Activated CD4-positive, alpha-beta T cell treated with anti-CD3 and anti-CD28 coated beads for 36 hours (primary cell): ENCODE results near the gene HOXB1. TPM values are rescaled to one million over a fixed set of nuclear protein-coding genes. Genes with fewer than 3 reads are reported as not detected.

Experiments used
- ATAC-seq: fragments of 200-7000 bp; cut with Tn5 transposase; one replicate; pipeline ENCODE4 v1.10.0; 2021; ENCODE audit warnings: mild to moderate bottlenecking, moderate library complexity
- CTCF ChIA-PET: fragments of 350-600 bp; sonication (Branson Sonifier 250); formaldehyde crosslinking; loops from one replicate; lab custom pipeline; 2021; ENCODE audit warnings: antibody characterized with exemption; lab: Charles Lee
- POLR2A ChIA-PET: fragments of 350-600 bp; sonication (Branson Sonifier 250); formaldehyde crosslinking; loops from one replicate; lab custom pipeline; 2021; ENCODE audit warnings: antibody characterized with exemption, inconsistent platforms; lab: Charles Lee
- DNase-seq: peaks from one replicate; pipeline ENCODE4 v3.0.0-alpha.2; 2020
- H3K27ac Mint-ChIP-seq: one replicate; pipeline ENCODE4 v1.8.0; 2021; ENCODE audit warnings: mixed read lengths
- H3K27me3 Mint-ChIP-seq: one replicate; pipeline ENCODE4 v1.8.0; 2021; ENCODE audit warnings: mixed read lengths
- H3K36me3 Mint-ChIP-seq: one replicate; pipeline ENCODE4 v1.8.0; 2021; ENCODE audit warnings: low read depth, mixed read lengths
- H3K4me1 Mint-ChIP-seq: one replicate; pipeline ENCODE4 v1.8.0; 2021; ENCODE audit warnings: mixed read lengths
- H3K4me3 Mint-ChIP-seq: one replicate; pipeline ENCODE4 v1.8.0; 2021; ENCODE audit warnings: mild to moderate bottlenecking, moderate library complexity, mixed read lengths
- H3K9me3 Mint-ChIP-seq: one replicate; pipeline ENCODE4 v1.8.0; 2021; ENCODE audit warnings: low read depth, mixed read lengths
- intact Hi-C, 2 experiments: fragments of 100-400 bp; cut with DNase I in 1 of 2; cut with micrococcal nuclease in 1 of 2; formaldehyde crosslinking; loops; one replicate each; pipeline versions ENCODE4 v1.14.2 to v1.15.1; 2022 to 2024; cut with DNase I, micrococcal nuclease
- total RNA-seq, 2 experiments: library from RNA; stranded (reverse); gene quantifications; one replicate each; pipeline ENCODE4 v1.2.3, GENCODE V29; 2021

HOXB1 gene
- total RNA-seq, 2 experiments from 2014 or later = not detected

- H3K27me3 Mint-ChIP-seq = peaks cover 31% of the 10 kb centered on the region
- H3K9me3 Mint-ChIP-seq = no peaks in the 10 kb centered on the region
- H3K36me3 Mint-ChIP-seq = no peaks in the 10 kb centered on the region
- intact Hi-C loops = no loop called here
- POLR2A ChIA-PET = interaction anchor here (0.6 kb wide), 2 partner anchors 180 to 1221 kb away, joined by 3 to 4 read pairs; no protein-coding TSS in a partner anchor
- no peak overlapping the region for H3K27ac Mint-ChIP-seq
- H3K4me1 Mint-ChIP-seq = peaks cover 5% of the 10 kb centered on the region
- no peak for ATAC-seq
- no peak for DNase-seq
- H3K4me3 Mint-ChIP-seq = no peak overlapping the region
- CTCF ChIA-PET = interaction anchor here (0.6 to 1.1 kb wide), 3 partner anchors 9 to 489 kb away, joined by 3 to 5 read pairs (median 4); no protein-coding TSS in a partner anchor
Measured at GRCh38 chr17:48565925-48566710, 35.3 kb upstream of the HOXB1 start.

- CTCF ChIA-PET = interaction anchor here (0.7 kb wide), 1 partner anchor 204 kb away, joined by 3 read pairs; no protein-coding TSS in a partner anchor
- Mint-ChIP-seq H3K4me3 (no peak overlapping the region), H3K36me3 (no peaks in the 10 kb centered on the region), H3K4me1 (peaks cover 5% of the 10 kb centered on the region), H3K27ac (no peak overlapping the region), H3K9me3 (no peaks in the 10 kb centered on the region), H3K27me3 (peaks cover 29% of the 10 kb centered on the region)
- DNase-seq = no peak
- ATAC-seq = no peak
- POLR2A ChIA-PET = no interaction called here
- intact Hi-C loops = no loop called here
Measured at GRCh38 chr17:48565022-48565554, 34.3 kb upstream of the HOXB1 start.

- intact Hi-C loops = no loop called here
- no peaks in the 10 kb centered on the region for H3K9me3 Mint-ChIP-seq
- H3K36me3 Mint-ChIP-seq = no peaks in the 10 kb centered on the region
- POLR2A ChIA-PET = no interaction called here
- DNase-seq = no peak
- peaks cover 5% of the 10 kb centered on the region for H3K4me1 Mint-ChIP-seq
- H3K27me3 Mint-ChIP-seq = peaks cover 25% of the 10 kb centered on the region
- H3K27ac Mint-ChIP-seq = no peak overlapping the region
- ATAC-seq = no peak
- H3K4me3 Mint-ChIP-seq = no peak overlapping the region
- CTCF ChIA-PET = interaction anchor here (0.7 kb wide), 1 partner anchor 205 kb away, joined by 3 read pairs; no protein-coding TSS in a partner anchor
Measured at GRCh38 chr17:48564188-48565021, 33.6 kb upstream of the HOXB1 start.

GRCh38 chr17:48563867-48564187, 33.0 kb upstream of the HOXB1 start:
- no peaks in the 10 kb centered on the region for H3K9me3 Mint-ChIP-seq
- ATAC-seq (no peak), DNase-seq (no peak)
- intact Hi-C loops = no loop called here
- H3K4me3 Mint-ChIP-seq = no peak overlapping the region
- H3K27ac Mint-ChIP-seq = no peak overlapping the region
- ChIA-PET POLR2A (no interaction called here), CTCF (no interaction called here)
- no peaks in the 10 kb centered on the region for H3K36me3 Mint-ChIP-seq
- H3K27me3 Mint-ChIP-seq = peaks cover 21% of the 10 kb centered on the region
- peaks cover 5% of the 10 kb centered on the region for H3K4me1 Mint-ChIP-seq

GRCh38 chr17:48563385-48563838, 32.6 kb upstream of the HOXB1 start:
- Mint-ChIP-seq H3K36me3 (no peaks in the 10 kb centered on the region), H3K27me3 (peaks cover 22% of the 10 kb centered on the region), H3K4me3 (no peak overlapping the region), H3K4me1 (peaks cover 2% of the 10 kb centered on the region), H3K9me3 (no peaks in the 10 kb centered on the region), H3K27ac (no peak overlapping the region)
- CTCF ChIA-PET = no interaction called here
- ATAC-seq = no peak
- POLR2A ChIA-PET = no interaction called here
- no peak for DNase-seq
- intact Hi-C loops = no loop called here

- POLR2A ChIA-PET = no interaction called here
- H3K9me3 Mint-ChIP-seq = no peaks in the 10 kb centered on the region
- intact Hi-C loops = no loop called here
- CTCF ChIA-PET = interaction anchor here (0.6 kb wide), 1 partner anchor 87 kb away, joined by 3 read pairs; no protein-coding TSS in a partner anchor
- peaks cover 20% of the 10 kb centered on the region for H3K27me3 Mint-ChIP-seq
- no peak for DNase-seq
- H3K4me3 Mint-ChIP-seq = no peak overlapping the region
- H3K27ac Mint-ChIP-seq = no peak overlapping the region
- no peaks in the 10 kb centered on the region for H3K4me1 Mint-ChIP-seq
- no peak for ATAC-seq
- H3K36me3 Mint-ChIP-seq = no peaks in the 10 kb centered on the region
Measured at GRCh38 chr17:48562934-48563333, 32.1 kb upstream of the HOXB1 start.

GRCh38 chr17:48561884-48562810, 31.3 kb upstream of the HOXB1 start:
- peaks cover 21% of the 10 kb centered on the region for H3K27me3 Mint-ChIP-seq
- no peaks in the 10 kb centered on the region for H3K9me3 Mint-ChIP-seq
- H3K27ac Mint-ChIP-seq = no peak overlapping the region
- DNase-seq = no peak
- H3K4me3 Mint-ChIP-seq = no peak overlapping the region
- intact Hi-C loops = no loop called here
- H3K4me1 Mint-ChIP-seq = no peaks in the 10 kb centered on the region
- ChIA-PET CTCF (interaction anchor here (0.6 kb wide), 1 partner anchor 86 kb away, joined by 3 read pairs; no protein-coding TSS in a partner anchor), POLR2A (interaction anchor here (0.6 kb wide), 1 partner anchor 28 kb away, joined by 3 read pairs; no protein-coding TSS in a partner anchor)
- H3K36me3 Mint-ChIP-seq = no peaks in the 10 kb centered on the region
- no peak for ATAC-seq

- POLR2A ChIA-PET = interaction anchor here (0.7 kb wide), 1 partner anchor 729 kb away, joined by 3 read pairs; the partner anchor contains the start of genes LRRC46 and MRPL10
- DNase-seq = no peak
Measured at GRCh38 chr17:48559840-48560817, 29.3 kb upstream of the HOXB1 start.

GRCh38 chr17:48559122-48559839, 28.5 kb upstream of the HOXB1 start:
- POLR2A ChIA-PET = no interaction called here
- no peaks in the 10 kb centered on the region for H3K9me3 Mint-ChIP-seq
- intact Hi-C loops = no loop called here
- CTCF ChIA-PET = interaction anchor here (0.7 to 1.0 kb wide), 2 partner anchors 9 to 21 kb away, joined by 3 to 4 read pairs; no protein-coding TSS in a partner anchor
- no peak for ATAC-seq
- no peak overlapping the region for H3K27ac Mint-ChIP-seq
- no peak for DNase-seq
- H3K36me3 Mint-ChIP-seq = no peaks in the 10 kb centered on the region
- H3K4me1 Mint-ChIP-seq = peaks cover 2% of the 10 kb centered on the region
- peaks cover 37% of the 10 kb centered on the region for H3K27me3 Mint-ChIP-seq
- H3K4me3 Mint-ChIP-seq = no peak overlapping the region

More at GRCh38 chr17:48559840-48560817, 29.3 kb upstream of the HOXB1 start:
- Mint-ChIP-seq H3K9me3 (no peaks in the 10 kb centered on the region), H3K27ac (no peak overlapping the region), H3K27me3 (peaks cover 35% of the 10 kb centered on the region), H3K36me3 (no peaks in the 10 kb centered on the region), H3K4me3 (no peak overlapping the region), H3K4me1 (peaks cover 2% of the 10 kb centered on the region)
- ATAC-seq = no peak
- CTCF ChIA-PET = interaction anchor here (0.6 to 1.0 kb wide), 3 partner anchors 8 to 22 kb away, joined by 3 to 4 read pairs (median 3); no protein-coding TSS in a partner anchor
- intact Hi-C loops = no loop called here
